ENCODE results near the gene TOR1B.

TOR1B gene

DNA sequence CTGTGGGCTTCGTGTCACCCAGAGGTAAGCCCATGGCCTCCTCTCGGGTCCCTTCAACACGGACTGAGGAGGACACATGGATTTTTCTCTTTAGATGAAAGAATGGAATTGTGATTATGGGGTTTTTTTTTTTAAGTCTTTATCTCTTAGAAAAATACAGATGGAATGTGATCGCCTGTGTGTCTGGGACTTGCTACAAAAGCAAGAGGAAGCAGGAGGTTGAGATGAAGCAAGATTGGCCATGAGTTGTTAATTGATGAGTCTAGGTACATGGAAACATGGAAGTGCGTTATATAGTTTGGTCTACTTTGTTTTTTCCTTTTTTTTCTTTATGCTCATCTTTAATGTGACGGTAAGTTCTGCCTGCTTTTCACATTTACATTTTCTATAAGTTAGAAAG lies 46.9 kb downstream of the TOR1B start:
- no peak for DNase-seq

GRCh38 chr9:129850821-129851550 lies 48.0 kb downstream of the TOR1B start:
- DNase-seq, result no peak

DNA sequence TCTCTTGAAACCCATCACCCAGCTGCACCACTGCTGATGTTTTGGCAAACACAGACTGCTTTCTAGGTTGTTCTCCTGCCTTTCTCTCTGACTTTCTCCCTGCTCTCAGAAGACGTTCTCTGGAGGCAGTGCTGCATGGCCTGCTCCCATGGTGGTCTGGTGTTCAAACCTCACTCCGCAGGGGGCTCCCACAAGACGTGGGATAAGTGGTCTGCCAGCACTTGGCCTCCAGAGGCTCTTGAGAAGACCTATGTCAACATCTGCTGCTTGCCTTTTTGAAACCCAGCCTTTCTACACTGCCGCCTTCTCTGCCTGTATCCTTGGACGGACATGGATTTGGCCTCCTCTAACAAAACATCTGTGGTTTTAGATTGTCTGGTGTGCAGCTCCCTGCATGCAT lies 48.8 kb downstream of the TOR1B start:
- no peak for DNase-seq

- no peak for DNase-seq
Observed at GRCh38 chr9:129852579-129852978, 49.6 kb downstream of the TOR1B start.

DNA sequence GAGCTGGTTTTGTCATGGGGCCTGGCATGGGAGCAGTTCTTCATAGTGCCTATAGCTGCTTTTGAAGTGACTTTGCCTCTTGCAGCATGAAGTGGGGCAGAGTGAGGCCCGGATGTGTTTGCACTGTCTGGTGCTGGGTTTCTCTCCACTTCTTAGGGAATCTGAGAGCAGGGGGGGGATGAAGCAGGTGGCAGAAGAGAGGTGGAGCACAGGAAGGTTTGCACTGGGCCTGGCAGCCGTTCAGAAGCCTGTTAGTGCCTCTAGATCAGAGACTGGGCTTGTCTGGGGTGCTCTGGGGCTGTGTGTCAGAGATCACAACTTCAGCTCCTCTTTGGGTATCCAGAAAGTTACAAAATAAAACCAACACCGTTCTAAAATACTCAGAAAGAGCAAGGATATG lies 50.6 kb downstream of the TOR1B start:
- DNase-seq, result no peak

- no peak for DNase-seq
Observed at GRCh38 chr9:129854588-129855110, 51.7 kb downstream of the TOR1B start.

DNA sequence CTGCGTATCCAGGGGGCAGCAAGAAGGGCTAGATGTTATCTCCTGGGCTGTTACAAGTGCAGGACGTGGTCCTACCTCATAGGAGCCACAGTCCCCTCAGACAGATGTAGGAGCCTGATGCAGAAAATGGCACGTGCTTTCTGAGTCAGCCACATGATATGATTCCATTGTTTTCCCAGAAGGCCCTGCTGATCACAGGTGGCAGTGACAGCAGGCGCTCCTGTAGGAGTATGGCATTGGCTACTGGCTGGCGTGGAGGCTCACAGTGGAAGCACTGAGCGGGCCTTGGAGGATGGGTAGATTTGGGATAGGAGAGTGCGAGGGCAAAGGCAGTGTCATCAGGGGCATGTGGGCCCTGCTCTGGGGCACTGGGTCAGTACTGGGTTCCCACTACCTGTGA lies 54.2 kb downstream of the TOR1B start:
- no peak for DNase-seq

GRCh38 chr9:129858167-129858962 lies 55.4 kb downstream of the TOR1B start:
- DNase-seq, result no peak
